K562 (cell line): Measurements from ENCODE around the gene U2SURP. TPM values are rescaled to one million over a fixed set of nuclear protein-coding genes. Genes with fewer than 3 reads are reported as not detected.

ENCODE experiments used
- ATAC-seq: fragments of 200-7000 bp; cut with Tn5 transposase; 3 replicates; pipeline ENCODE4 v1.9.1; 2020; ENCODE audit warnings: moderate library complexity
- BruUV-seq: library from RNA; stranded (reverse); fragments of 400-500 nt; replicated peaks from 2 replicates; lab custom pipeline; 2021; lab: Mats Ljungman, UMichigan
- CTCF ChIA-PET: fragments of 300-600 bp; formaldehyde crosslinking; extraction: SDS; loops from one replicate; lab custom pipeline; 2021; ENCODE audit warnings: low intra/inter-chr PET ratio; lab: Yijun Ruan, JAX
- POLR2A ChIA-PET: fragments of 300-600, 350-650 bp; sonication (Branson Sonifier 250); formaldehyde crosslinking; extraction: SDS; loops from one replicate; lab custom pipeline; 2021; ENCODE audit warnings: antibody characterized with exemption, inconsistent platforms; lab: Yijun Ruan, JAX
- DNase-seq, 4 experiments: peaks; one replicate each; pipeline versions ENCODE4 v3.0.0 to v3.0.0-alpha.2; 2011 to 2018; ENCODE audit warnings: low spot score in 3 of 4, mixed read lengths in 3 of 4; ENCODE audit errors: extremely low read depth in 1 of 4
- FAIRE-seq: peaks from 2 replicates; lab custom pipeline; 2011; peaks lifted over from hg19 to GRCh38; lab: Jason Lieb, UNC
- H2AFZ ChIP-seq: 2 replicates; pipeline ENCODE4 v1.6.0; 2011; ENCODE audit warnings: low read depth, low read length, control low read depth, inconsistent platforms
- H3K27ac ChIP-seq: fragments of 200-600 bp; 3 replicates; pipeline ENCODE4 v1.8.0; 2011; ENCODE audit warnings: low read depth, mild to moderate bottlenecking, control low read depth, inconsistent platforms, low read length, moderate library complexity, mixed read lengths; ENCODE audit errors: extremely low read depth
- H3K27me3 ChIP-seq, 2 experiments: fragments of 300-600 bp in 1 of 2; 2 replicates in 1 of 2; 3 replicates in 1 of 2; pipeline versions ENCODE4 v1.6.0 to v1.8.0; 2011; ENCODE audit warnings: inconsistent platforms in 2 of 2, low read length in 2 of 2, mild to moderate bottlenecking in 1 of 2, mixed read lengths in 1 of 2, moderate library complexity in 1 of 2; ENCODE audit not compliant: control insufficient read depth in 2 of 2, insufficient read depth in 2 of 2
- H3K36me3 ChIP-seq: fragments of 300-600 bp; 3 replicates; pipeline ENCODE4 v1.8.0; 2011; ENCODE audit warnings: mild to moderate bottlenecking, low read length, inconsistent platforms; ENCODE audit not compliant: control insufficient read depth, insufficient read depth
- H3K4me1 ChIP-seq, 2 experiments: fragments of 200-600 bp in 1 of 2; replicated peaks in 1 of 2; 2 replicates in 1 of 2; 3 replicates in 1 of 2; pipeline versions ENCODE4 v1.5.1 to v1.8.0; 2011; ENCODE audit warnings: inconsistent platforms in 2 of 2, low read length in 2 of 2, mild to moderate bottlenecking in 1 of 2, mixed read lengths in 1 of 2, moderate library complexity in 1 of 2; ENCODE audit not compliant: control insufficient read depth in 2 of 2, insufficient read depth in 2 of 2
- H3K4me2 ChIP-seq: 2 replicates; pipeline ENCODE4 v1.6.1; 2011; ENCODE audit warnings: low read length, control low read depth, inconsistent platforms, mixed read lengths; ENCODE audit not compliant: insufficient read depth
- H3K4me3 ChIP-seq: fragments of 200-600 bp; sonication (generic), shearing (Covaris generic); 2 replicates; pipeline ENCODE4 v1.5.1; 2016; ENCODE audit warnings: control low read depth, inconsistent platforms
- H3K79me2 ChIP-seq: fragments of 200-600 bp; 3 replicates; pipeline ENCODE4 v1.8.0; 2011; ENCODE audit warnings: low read length, inconsistent platforms; ENCODE audit not compliant: control insufficient read depth, insufficient read depth
- H3K9ac ChIP-seq, 2 experiments: 2 replicates each; pipeline versions ENCODE4 v1.6.0 to v1.6.1; 2011; ENCODE audit warnings: low read depth in 2 of 2, low read length in 2 of 2, control low read depth in 1 of 2, inconsistent platforms in 1 of 2, mild to moderate bottlenecking in 1 of 2, mixed read lengths in 1 of 2; ENCODE audit not compliant: insufficient read depth in 1 of 2
- H3K9me1 ChIP-seq: one replicate; pipeline ENCODE4 v1.6.0; 2011; ENCODE audit warnings: inconsistent platforms, mild to moderate bottlenecking, low read length, moderate library complexity; ENCODE audit not compliant: control insufficient read depth, insufficient read depth
- H3K9me3 ChIP-seq: replicated peaks from 2 replicates; pipeline ENCODE4 v1.5.1; 2011; ENCODE audit warnings: low read depth, low read length, inconsistent platforms; ENCODE audit not compliant: control insufficient read depth, insufficient read depth
- H4K20me1 ChIP-seq: replicated peaks from 2 replicates; pipeline ENCODE4 v1.6.1; 2011; ENCODE audit warnings: low read length, inconsistent platforms, mixed read lengths; ENCODE audit not compliant: control insufficient read depth, insufficient read depth
- CBFA2T2 ChIP-seq: fragments of 450-650 bp; conservative IDR thresholded peaks from 2 replicates; pipeline ENCODE4 v1.6.1; 2017; ENCODE audit warnings: mild to moderate bottlenecking
- DDX20 ChIP-seq: fragments of 450-650 bp; IDR thresholded peaks from 2 replicates; pipeline ENCODE4 v1.6.1; 2016; ENCODE audit warnings: missing genetic modification characterization, low read depth, mild to moderate bottlenecking, missing compliant biosample characterization, moderate library complexity
- NONO ChIP-seq, 2 experiments: fragments of 200-400 bp in 1 of 2; fragments of 450-650 bp in 1 of 2; formaldehyde crosslinking in 1 of 2; IDR thresholded peaks; 2 replicates each; pipeline ENCODE4 v1.6.1; 2017; ENCODE audit warnings: low read depth in 2 of 2, mild to moderate bottlenecking in 2 of 2, moderate library complexity in 2 of 2, low read length in 1 of 2
- RBM34 ChIP-seq: fragments of 200-400 bp; formaldehyde crosslinking; IDR thresholded peaks from 2 replicates; pipeline ENCODE4 v1.6.1; 2018; ENCODE audit warnings: low read length, borderline replicate concordance; ENCODE audit not compliant: insufficient read depth
- SOX6 ChIP-seq: fragments of 450-650 bp; IDR thresholded peaks from 2 replicates; pipeline ENCODE4 v1.6.1; 2014; ENCODE audit warnings: mild to moderate bottlenecking
- TSC22D4 ChIP-seq: fragments of 450-650 bp; IDR thresholded peaks from 2 replicates; pipeline ENCODE4 v1.6.1; 2016; ENCODE audit warnings: missing genetic modification characterization, missing biosample characterization, control low read depth
- ZNF253 ChIP-seq: fragments of 250-450 bp; sonication (Bioruptor Pico); conservative IDR thresholded peaks from 2 replicates; pipeline ENCODE4 v1.6.1; 2021; ENCODE audit warnings: mild to moderate bottlenecking
- ZNF707 ChIP-seq: fragments of 250-450 bp; sonication (Bioruptor Pico); conservative IDR thresholded peaks from 2 replicates; pipeline ENCODE4 v1.8.0; 2022; ENCODE audit warnings: inconsistent platforms, mild to moderate bottlenecking, moderate library complexity
- ZNF77 ChIP-seq: fragments of 250-450 bp; sonication (Bioruptor Pico); IDR thresholded peaks from 2 replicates; pipeline ENCODE4 v1.5.0; 2020
- WGBS: fragments of 100-300 bp; shearing (Covaris generic); methylation state at CpG from one replicate; pipeline ENCODE4 v1.1.6; 2016; ENCODE audit warnings: low coverage, mixed read lengths; ENCODE audit not compliant: insufficient coverage; ENCODE audit errors: missing lambda C conversion rate; 5-methylcytosine and 5-hydroxymethylcytosine counted together
- in situ Hi-C: fragments of 300-500 bp; cut with MboI; formaldehyde crosslinking; loops from 4 replicates; pipeline ENCODE4 v1.15.0; 2018; ENCODE audit warnings: inconsistent platforms, mixed read lengths
- intact Hi-C: fragments of 100-400 bp; cut with micrococcal nuclease; formaldehyde crosslinking; loops from 2 replicates; pipeline ENCODE4 v1.14.2; 2022
- polyA plus RNA-seq, 8 experiments: library from polyadenylated mRNA; depleted of rRNA in 4 of 8; stranded (reverse) in 5 of 8; unstranded in 3 of 8; fragments of >200 nt; fragmentation: Nextera tagmentation in 2 of 8; fragmentation: Illumina TruSeq in 1 of 8; extraction: Ambion mirVana in 2 of 8; extraction: Trizol in 1 of 8; gene quantifications; 2 replicates each; pipeline versions ENCODE4 v1.2.1 to v1.2.3, GENCODE V29; 2011 to 2014; ENCODE audit warnings: inconsistent platforms in 1 of 8, missing spikeins in 1 of 8
- total RNA-seq, 7 experiments: library from RNA; depleted of rRNA in 6 of 7; stranded (reverse); fragments of >200 nt in 6 of 7; fragmentation: Illumina TruSeq in 2 of 7; extraction: Trizol in 2 of 7; gene quantifications; 2 replicates each; pipeline versions ENCODE4 v1.2.1 to v1.2.3, GENCODE V29; 2011 to 2021; ENCODE audit warnings: low replicate concordance in 1 of 7

U2SURP gene
- total and polyA plus RNA-seq, 9 of the 15 experiments (the other 6 are each of a cell fraction or from before 2014, with no cell fraction given), result 128 to 322 (median 191) TPM

- Histone ChIP-seq H3K36me3 (peaks cover 58% of the 10 kb centered on the region), H4K20me1 (peaks cover 29% of the 10 kb centered on the region), H2AFZ (no peak overlapping the region), H3K9ac (no peak overlapping the region), H3K4me2 (no peak overlapping the region), H3K27me3 (no peaks in the 10 kb centered on the region), H3K79me2 (peaks cover 100% of the 10 kb centered on the region), H3K4me3 (no peak overlapping the region), H3K4me1 (peaks cover 9 to 12% of the 10 kb centered on the region in 2 experiments; a peak in 4 of 5 replicates), H3K9me3 (no peaks in the 10 kb centered on the region), H3K27ac (no peak overlapping the region), H3K9me1 (no peaks in the 10 kb centered on the region)
- 40% methylated on average over 3 of the region's 3 CpGs for whole genome bisulfite sequencing
- DNase-seq (no peak), FAIRE-seq (no peak), ATAC-seq (no peak)
- CTCF ChIA-PET, result no interaction called here
- POLR2A ChIA-PET, result interaction anchor here (1.2 kb wide), 1 partner anchor 9 kb away, joined by 6 read pairs; the partner anchor contains the start of gene U2SURP
- no peak for TF ChIP-seq CBFA2T2
- TF ChIP-seq SOX6, result no peak
- TF ChIP-seq TSC22D4 (tag), result no peak
- no peak for TF ChIP-seq RBM34
- no peak for TF ChIP-seq NONO (IDR thresholded peaks at IDR 0.05; ENCODE audit: low read depth in 2 of 2, low read length in 1 of 2)
- TF ChIP-seq ZNF77 (CRISPR knock-in tag), result no peak
- TF ChIP-seq DDX20 (tag), result no peak
- no peak for TF ChIP-seq ZNF253 (CRISPR knock-in tag)
- TF ChIP-seq ZNF707 (CRISPR knock-in tag), result no peak
- intact Hi-C loops, result no loop called here
- no TSS peak for BruUV-seq
- in situ Hi-C loops, result no loop called here
These were observed 8.7 kb downstream of the U2SURP start for GRCh38 chr3:143010024-143010423.
